Neuronal stem cell (in vitro differentiated cells): ENCODE results near the gene ZNF575.

Experiments used
- DNase-seq: peaks from one replicate; pipeline ENCODE4 v3.0.0-alpha.2; 2013; ENCODE audit warnings: low spot score
- H2AFZ ChIP-seq: one replicate; pipeline ENCODE4 v1.6.1; 2013; ENCODE audit warnings: mild to moderate bottlenecking, low read length, inconsistent platforms
- H2AK5ac ChIP-seq: 2 replicates; pipeline ENCODE4 v1.6.1; 2013; ENCODE audit warnings: low read depth, mild to moderate bottlenecking, inconsistent platforms, low read length, moderate library complexity, mixed read lengths
- H2BK120ac ChIP-seq: 2 replicates; pipeline ENCODE4 v1.6.1; 2013; ENCODE audit warnings: low read depth, mild to moderate bottlenecking, inconsistent platforms, low read length, moderate library complexity, mixed read lengths
- H2BK12ac ChIP-seq: one replicate; pipeline ENCODE4 v1.6.1; 2013; ENCODE audit warnings: low read length, inconsistent platforms
- H2BK15ac ChIP-seq: 2 replicates; pipeline ENCODE4 v1.6.1; 2013; ENCODE audit warnings: mild to moderate bottlenecking, low read length, inconsistent platforms, mixed read lengths
- H2BK5ac ChIP-seq: one replicate; pipeline ENCODE4 v1.6.1; 2013; ENCODE audit warnings: inconsistent platforms, mild to moderate bottlenecking, low read length, moderate library complexity
- H3K14ac ChIP-seq: one replicate; pipeline ENCODE4 v1.6.1; 2013; ENCODE audit warnings: low read length, inconsistent platforms
- H3K18ac ChIP-seq: 2 replicates; pipeline ENCODE4 v1.6.1; 2013; ENCODE audit warnings: low read length, inconsistent platforms
- H3K23ac ChIP-seq: 2 replicates; pipeline ENCODE4 v1.6.1; 2013; ENCODE audit warnings: low read depth, mild to moderate bottlenecking, mixed read lengths, low read length, inconsistent platforms; ENCODE audit not compliant: poor library complexity
- H3K27ac ChIP-seq: replicated peaks from 3 replicates; pipeline ENCODE4 v1.5.1; 2013; ENCODE audit warnings: low read length, inconsistent platforms
- H3K27me3 ChIP-seq, 3 experiments: 2 replicates each; pipeline ENCODE4 v1.6.1; 2013; ENCODE audit warnings: low read length in 3 of 3, mild to moderate bottlenecking in 2 of 3, inconsistent platforms in 1 of 3, low read depth in 1 of 3, mixed read lengths in 1 of 3, moderate library complexity in 1 of 3; ENCODE audit not compliant: control insufficient read depth in 3 of 3, insufficient read depth in 3 of 3
- H3K36me3 ChIP-seq, 2 donors: replicated peaks in 1 of 2; 2 replicates each; pipeline ENCODE4 v1.6.1; 2013; ENCODE audit warnings: low read length in 2 of 2; ENCODE audit not compliant: control insufficient read depth in 2 of 2, insufficient read depth in 2 of 2
- H3K4ac ChIP-seq: 2 replicates; pipeline ENCODE4 v1.6.1; 2013; ENCODE audit warnings: inconsistent platforms, mild to moderate bottlenecking, low read length, moderate library complexity
- H3K4me1 ChIP-seq, 2 donors: 1 replicate in 1 of 2; 2 replicates in 1 of 2; pipeline ENCODE4 v1.6.1; 2013; ENCODE audit warnings: low read length in 2 of 2, low read depth in 1 of 2; ENCODE audit not compliant: control insufficient read depth in 2 of 2, insufficient read depth in 1 of 2
- H3K4me2 ChIP-seq: one replicate; pipeline ENCODE4 v1.6.1; 2013; ENCODE audit warnings: mild to moderate bottlenecking, low read length, inconsistent platforms; ENCODE audit not compliant: insufficient read depth, poor library complexity, severe bottlenecking
- H3K4me3 ChIP-seq, 2 donors: 2 replicates each; pipeline ENCODE4 v1.5.1; 2013; ENCODE audit warnings: low read length in 2 of 2, mild to moderate bottlenecking in 2 of 2, inconsistent platforms in 1 of 2, moderate library complexity in 1 of 2
- H3K79me1 ChIP-seq: one replicate; pipeline ENCODE4 v1.6.1; 2013; ENCODE audit warnings: low read depth, mild to moderate bottlenecking, inconsistent platforms, low read length, moderate library complexity
- H3K9ac ChIP-seq: one replicate; pipeline ENCODE4 v1.6.1; 2013; ENCODE audit warnings: mild to moderate bottlenecking, low read depth, low read length, inconsistent platforms; ENCODE audit not compliant: poor library complexity
- H3K9me3 ChIP-seq, 2 donors: replicated peaks in 1 of 2; 2 replicates each; pipeline versions ENCODE3 to v1.6.1; 2013; ENCODE audit warnings: low read length in 2 of 2, mild to moderate bottlenecking in 2 of 2, inconsistent platforms in 1 of 2, low read depth in 1 of 2, mixed read lengths in 1 of 2, moderate library complexity in 1 of 2; ENCODE audit not compliant: control insufficient read depth in 2 of 2, insufficient read depth in 1 of 2
- H4K8ac ChIP-seq: one replicate; pipeline ENCODE4 v1.6.1; 2013; ENCODE audit warnings: low read depth, mild to moderate bottlenecking, inconsistent platforms, low read length, moderate library complexity
- H4K91ac ChIP-seq: one replicate; pipeline ENCODE4 v1.6.1; 2013; ENCODE audit warnings: low read length, low read depth, mild to moderate bottlenecking, inconsistent platforms; ENCODE audit not compliant: poor library complexity
- WGBS, 2 donors: extraction: QIAGEN DNeasy Blood & Tissue Kit; methylation state at CpG; one replicate each; pipeline ENCODE4 v1.1.7; 2013; ENCODE audit warnings: missing lambda C conversion rate in 2 of 2, mixed read lengths in 1 of 2; ENCODE audit not compliant: insufficient read length in 2 of 2, insufficient replicate concordance in 1 of 2; ENCODE audit errors: extremely low coverage in 2 of 2; 5-methylcytosine and 5-hydroxymethylcytosine counted together

Gene ZNF575

GRCh38 chr19:43575955-43576878 is 43.2 kb downstream of the ZNF575 start:
- Histone ChIP-seq H3K79me1 (peaks cover 4% of the 10 kb centered on the region), H3K9me3 (no peaks in the 10 kb centered on the region), H4K91ac (peak overlapping the region; percentile 57), H3K9ac (peak overlapping the region; percentile 73), H3K27me3 (no peaks in the 10 kb centered on the region), H2BK15ac (peak overlapping the region; percentile 87), H2BK12ac (no peak overlapping the region), H2BK5ac (peak overlapping the region; percentile 93), H3K4me2 (peak overlapping the region; percentile 43), H2BK120ac (peak overlapping the region; percentile 30), H3K23ac (no peak overlapping the region), H3K4me1 (peaks cover 8 to 15% of the 10 kb centered on the region in 2 donors), H2AK5ac (peak overlapping the region; percentile 85), H3K36me3 (peaks cover 4 to 29% of the 10 kb centered on the region in 2 donors), H3K4ac (peak overlapping the region; percentile 90), H3K14ac (no peak overlapping the region), H3K18ac (peak overlapping the region; percentile 61), H3K4me3 (peak overlapping the region in 1 of 2 donors; percentile 30), H4K8ac (peak overlapping the region; percentile 96), H3K27ac (peak overlapping the region; percentile 70), H2AFZ (peak overlapping the region; percentile 87)
- no peak for DNase-seq
- 100% methylated on average over 9 of the region's 37 CpGs; no CpG with 5 or more reads in 1 of the 2 donors for WGBS, 2 donors

- no CpG with 5 or more reads among the region's 3 CpGs for WGBS, 2 donors
- DNase-seq: no peak
- H2BK12ac ChIP-seq: no peak overlapping the region
These were observed 45.8 kb downstream of the ZNF575 start for GRCh38 chr19:43578787-43579186.

GRCh38 chr19:43581467-43581866 is 48.5 kb downstream of the ZNF575 start:
- WGBS, 2 donors: no CpG with 5 or more reads among the region's 7 CpGs
- Histone ChIP-seq H3K4me1 (peaks cover 0 to 7% of the 10 kb centered on the region in 2 donors), H2BK15ac (peak overlapping the region; percentile 71), H3K4me3 (no peak overlapping the region), H3K23ac (no peak overlapping the region), H3K18ac (peak overlapping the region; percentile 40), H2AFZ (no peak overlapping the region), H2BK12ac (no peak overlapping the region), H2BK5ac (no peak overlapping the region), H2AK5ac (no peak overlapping the region), H3K79me1 (peaks cover 2% of the 10 kb centered on the region), H3K27ac (no peak overlapping the region), H3K14ac (no peak overlapping the region), H3K9me3 (no peaks in the 10 kb centered on the region), H3K36me3 (peaks cover 2 to 4% of the 10 kb centered on the region in 2 donors), H2BK120ac (no peak overlapping the region), H4K8ac (no peak overlapping the region), H3K27me3 (no peaks in the 10 kb centered on the region), H4K91ac (no peak overlapping the region), H3K4me2 (no peak overlapping the region), H3K4ac (peak overlapping the region; percentile 79), H3K9ac (no peak overlapping the region)
- no peak for DNase-seq

More at GRCh38 chr19:43578787-43579186, 45.8 kb downstream of the ZNF575 start:
- no peak overlapping the region for H2AFZ ChIP-seq
- H3K18ac ChIP-seq: no peak overlapping the region
- H2BK120ac ChIP-seq: no peak overlapping the region
- no peak overlapping the region for H3K4me2 ChIP-seq
- no peak overlapping the region for H3K27ac ChIP-seq
- H3K27me3 ChIP-seq: no peaks in the 10 kb centered on the region
- H3K36me3 ChIP-seq: peaks cover 2 to 4% of the 10 kb centered on the region in 2 donors
- no peak overlapping the region for H3K4me3 ChIP-seq
- H3K4me1 ChIP-seq: peaks cover 8 to 16% of the 10 kb centered on the region in 2 donors
- H3K79me1 ChIP-seq: peaks cover 4% of the 10 kb centered on the region
- peak overlapping the region; percentile 84 for H3K14ac ChIP-seq
- H3K4ac ChIP-seq: no peak overlapping the region
- H3K23ac ChIP-seq: peak overlapping the region; percentile 49
- no peaks in the 10 kb centered on the region for H3K9me3 ChIP-seq
- H2BK5ac ChIP-seq: no peak overlapping the region
- H4K8ac ChIP-seq: no peak overlapping the region
- H4K91ac ChIP-seq: no peak overlapping the region
- H2BK15ac ChIP-seq: no peak overlapping the region
- H3K9ac ChIP-seq: no peak overlapping the region
- no peak overlapping the region for H2AK5ac ChIP-seq

GRCh38 chr19:43582495-43582894 is 49.5 kb downstream of the ZNF575 start:
- no peaks in the 10 kb centered on the region for H3K9me3 ChIP-seq
- no peak overlapping the region for H3K9ac ChIP-seq
- no peak overlapping the region for H4K91ac ChIP-seq
- H3K14ac ChIP-seq: no peak overlapping the region
- no peak overlapping the region for H2BK120ac ChIP-seq
- DNase-seq: no peak
- peaks cover 5 to 12% of the 10 kb centered on the region in 2 donors for H3K36me3 ChIP-seq
- no peak overlapping the region for H3K27ac ChIP-seq
- H2AK5ac ChIP-seq: no peak overlapping the region
- no peak overlapping the region for H3K4me3 ChIP-seq
- no peak overlapping the region for H2BK12ac ChIP-seq
- no peak overlapping the region for H3K23ac ChIP-seq
- no peak overlapping the region for H4K8ac ChIP-seq
- no peak overlapping the region for H3K4ac ChIP-seq
- no peak overlapping the region for H2BK5ac ChIP-seq
- H2AFZ ChIP-seq: no peak overlapping the region
- H3K79me1 ChIP-seq: peaks cover 4% of the 10 kb centered on the region
- H2BK15ac ChIP-seq: no peak overlapping the region
- no peak overlapping the region for H3K4me2 ChIP-seq
- no peaks in the 10 kb centered on the region for H3K27me3 ChIP-seq
- no CpG with 5 or more reads among the region's 2 CpGs for WGBS, 2 donors
- no peak overlapping the region for H3K18ac ChIP-seq
- H3K4me1 ChIP-seq: peaks cover 0 to 7% of the 10 kb centered on the region in 2 donors
